Dermis blood vessel endothelial cell (primary cell): Measurements from ENCODE around the gene GATAD2B. TPM values are rescaled to one million over a fixed set of nuclear protein-coding genes. Genes with fewer than 3 reads are reported as not detected.
"Not testable (repeated sequence)": the region's sequence is repeated elsewhere in the genome, so short reads cannot be mapped to it uniquely, and the experiment has no call there.

Source experiments
- DNase-seq: peaks from one replicate; pipeline ENCODE4 v3.0.0; 2010
- total RNA-seq: library from RNA; depleted of rRNA; stranded (reverse); fragments of >200 nt; gene quantifications from 2 replicates; pipeline ENCODE4 v1.2.3, GENCODE V29; 2014

GATAD2B gene
- total RNA-seq, 1 donor from 2014 or later = 5.4 TPM

GRCh38 chr1:153886127-153886526, 36.6 kb downstream of the GATAD2B start:
- DNase-seq = no peak

DNA sequence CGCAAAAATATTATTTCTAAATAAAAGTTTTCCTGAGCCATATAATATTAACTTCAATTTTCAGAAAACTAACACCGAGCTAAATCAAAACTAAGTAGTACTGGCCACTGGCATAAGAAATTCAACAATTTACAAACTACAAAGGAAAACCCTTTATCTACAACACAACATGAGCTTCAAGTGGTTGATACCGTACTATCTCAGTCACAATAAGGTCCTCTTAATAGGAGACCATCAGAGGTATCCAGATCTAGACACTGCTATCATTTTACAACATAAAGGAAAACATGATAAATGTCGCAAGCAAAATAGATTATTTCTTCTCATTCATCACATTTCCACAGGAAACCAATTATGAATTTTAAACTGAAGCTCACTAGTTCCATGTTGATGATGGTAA, 39.5 kb downstream of the GATAD2B start:
- DNase-seq = no peak

GRCh38 chr1:153882296-153882912, 40.4 kb downstream of the GATAD2B start:
- DNase-seq = peak; percentile 8

GRCh38 chr1:153881751-153882150, 41.0 kb downstream of the GATAD2B start:
- peak; percentile 65 for DNase-seq

DNA sequence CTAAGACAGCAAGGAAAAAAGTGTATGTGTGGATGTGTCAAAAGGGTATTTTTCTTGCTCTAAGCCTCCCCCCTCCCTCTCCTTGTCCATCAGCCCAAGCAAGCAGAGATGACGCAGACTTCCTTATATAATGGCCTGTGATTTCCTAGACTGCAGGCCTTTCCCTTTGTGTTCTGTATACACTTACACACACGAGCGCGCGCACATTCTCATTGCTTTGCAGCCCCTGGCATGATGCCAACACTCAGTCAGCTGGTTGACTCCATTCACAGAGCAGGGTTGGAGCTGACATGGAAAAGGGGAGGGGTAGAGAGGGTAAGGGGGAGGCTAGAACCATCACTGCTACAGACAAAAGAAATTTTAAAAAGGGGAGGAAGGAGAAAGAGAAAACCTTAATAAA, 41.8 kb downstream of the GATAD2B start:
- peak; percentile 100 for DNase-seq

DNA sequence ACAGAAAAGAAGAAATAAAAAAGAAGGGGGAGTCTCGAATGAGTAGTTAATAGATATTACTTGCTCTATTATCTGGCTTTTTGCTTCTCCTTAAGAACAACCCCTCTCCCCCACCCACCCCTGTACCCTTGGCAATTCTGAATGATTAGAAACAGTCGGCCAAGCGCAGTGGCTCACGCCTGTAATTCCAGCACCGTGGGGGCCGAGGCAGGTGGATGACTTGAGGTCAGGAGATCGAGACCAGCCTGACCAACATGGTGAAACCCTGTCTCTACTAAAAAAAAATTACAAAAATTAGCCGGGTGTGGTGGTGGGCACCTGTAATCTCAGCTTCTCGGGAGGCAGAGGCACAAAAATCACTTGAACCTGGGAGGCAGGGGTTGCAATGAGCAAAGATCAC, 42.7 kb downstream of the GATAD2B start:
- DNase-seq = no peak

- DNase-seq = no peak
Measured at GRCh38 chr1:153877112-153877511, 45.7 kb downstream of the GATAD2B start.

DNA sequence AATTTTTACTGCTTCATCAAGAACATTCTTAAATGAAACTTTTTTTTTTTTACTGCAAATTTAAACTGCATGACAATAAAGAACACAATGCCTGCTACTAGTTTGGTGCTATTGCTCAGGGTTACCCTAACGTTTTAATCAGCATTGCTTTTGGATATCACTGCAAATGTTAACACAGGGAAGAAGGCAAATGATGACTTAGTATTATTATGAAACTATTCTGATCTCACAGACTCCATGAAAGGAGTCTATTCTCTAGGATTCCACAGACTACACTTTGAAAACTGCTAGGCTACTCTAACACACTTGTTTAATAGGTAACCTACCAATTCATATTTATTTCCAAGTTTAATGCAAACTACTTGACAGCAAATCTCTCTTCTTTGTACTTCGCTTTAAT, 49.8 kb downstream of the GATAD2B start:
- no peak for DNase-seq

DNA sequence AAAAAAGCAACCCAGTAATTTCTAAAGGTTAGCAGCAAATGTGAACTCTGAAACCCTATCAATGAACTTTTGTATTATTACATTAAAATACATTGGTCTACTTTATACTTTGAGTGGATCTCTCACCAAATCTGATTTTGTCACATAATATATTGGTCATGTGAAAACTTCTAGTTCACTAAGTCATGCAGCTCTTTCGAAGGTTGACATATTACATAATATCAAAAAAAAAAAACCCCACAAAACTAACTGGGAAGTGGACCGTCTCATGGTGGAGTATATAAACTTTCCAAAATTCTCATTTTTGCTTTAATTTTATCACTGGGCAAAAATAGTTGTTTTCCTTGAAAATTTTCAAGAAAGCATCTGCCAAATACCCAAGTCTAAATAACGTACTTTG, 50.4 kb downstream of the GATAD2B start:
- no peak for DNase-seq

DNA sequence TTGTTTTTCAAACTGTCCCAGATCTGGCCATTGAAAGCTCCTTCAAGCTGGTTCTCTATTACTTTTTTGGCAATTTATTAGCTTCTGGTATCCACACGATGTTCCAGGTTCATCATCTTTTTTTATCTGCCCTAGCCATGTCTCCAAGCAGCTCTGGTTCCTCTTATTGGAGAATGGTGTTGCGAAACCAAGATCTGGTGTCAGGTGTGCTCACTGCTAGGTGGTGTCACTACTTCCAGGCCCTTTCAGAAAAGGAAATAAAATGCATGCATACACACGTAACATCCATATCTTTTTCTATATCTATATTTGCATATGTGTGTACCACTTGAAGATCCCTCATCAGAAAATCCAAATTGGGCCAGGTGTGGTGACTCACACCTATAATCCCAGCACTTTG, 53.3 kb downstream of the GATAD2B start:
- no peak for DNase-seq

GRCh38 chr1:153866045-153866850, 56.5 kb downstream of the GATAD2B start:
- DNase-seq = no peak

DNA sequence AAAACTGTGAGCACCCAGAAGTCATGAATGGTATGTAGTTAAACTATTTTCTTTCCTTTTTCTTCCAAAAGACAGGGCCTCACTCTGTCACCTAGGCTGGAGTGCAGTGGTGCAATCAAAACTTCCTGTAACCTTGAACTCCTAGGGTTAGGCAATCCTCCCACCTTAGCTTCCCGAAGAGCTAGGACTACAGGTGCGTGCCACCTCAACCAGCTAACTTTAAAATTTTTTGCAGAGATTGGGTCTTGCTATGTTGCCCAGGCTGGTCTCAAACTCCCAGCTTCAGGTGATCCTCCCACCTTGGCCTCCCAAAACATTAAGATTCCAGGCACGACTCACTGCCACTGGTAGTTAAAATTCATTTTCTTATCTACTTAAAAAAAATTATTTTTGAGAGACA, 62.5 kb downstream of the GATAD2B start:
- no peak for DNase-seq

DNA sequence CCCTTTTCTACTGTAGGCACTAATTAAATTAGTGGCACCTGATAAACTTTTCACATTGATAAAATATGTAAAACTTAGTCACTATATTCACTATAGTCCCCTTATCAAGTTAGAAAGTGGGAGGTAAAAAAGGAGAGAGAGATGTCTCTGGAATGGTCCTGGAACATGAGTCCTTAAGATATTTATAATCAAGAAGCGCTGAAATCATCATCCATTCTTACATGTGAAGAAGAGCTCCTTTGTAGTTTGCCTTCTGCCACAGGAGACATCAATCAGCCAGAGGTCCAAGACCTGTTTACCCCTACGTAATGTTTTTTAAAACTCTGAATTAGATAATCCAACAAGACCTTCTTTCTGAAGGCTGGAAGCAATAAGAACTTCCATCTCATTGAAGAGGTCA, 65.3 kb downstream of the GATAD2B start:
- no peak for DNase-seq

DNA sequence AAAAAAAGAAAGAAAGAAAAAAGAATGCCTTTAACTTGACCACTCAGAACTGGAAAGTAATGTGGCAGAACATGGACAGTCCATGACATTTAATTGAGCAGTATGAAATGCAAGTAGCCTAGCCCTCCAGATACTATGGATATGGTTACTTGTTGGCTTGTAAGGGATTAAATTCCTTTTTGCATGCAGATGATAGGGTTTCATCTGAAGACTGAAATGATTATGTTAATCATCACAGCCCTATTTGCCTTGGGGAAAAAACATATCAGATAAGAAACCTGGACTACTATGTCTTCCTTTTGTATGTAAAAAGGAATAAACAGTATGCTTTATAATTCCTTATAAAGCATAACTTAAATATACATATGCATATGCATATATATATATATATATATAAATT, 66.0 kb downstream of the GATAD2B start:
- no peak for DNase-seq

GRCh38 chr1:153852170-153852569, 70.6 kb downstream of the GATAD2B start:
- DNase-seq = no peak

- DNase-seq = no peak
Measured at GRCh38 chr1:153849487-153850185, 73.1 kb downstream of the GATAD2B start.

- DNase-seq = no peak
Measured at GRCh38 chr1:153848805-153849204, 74.0 kb downstream of the GATAD2B start.

DNA sequence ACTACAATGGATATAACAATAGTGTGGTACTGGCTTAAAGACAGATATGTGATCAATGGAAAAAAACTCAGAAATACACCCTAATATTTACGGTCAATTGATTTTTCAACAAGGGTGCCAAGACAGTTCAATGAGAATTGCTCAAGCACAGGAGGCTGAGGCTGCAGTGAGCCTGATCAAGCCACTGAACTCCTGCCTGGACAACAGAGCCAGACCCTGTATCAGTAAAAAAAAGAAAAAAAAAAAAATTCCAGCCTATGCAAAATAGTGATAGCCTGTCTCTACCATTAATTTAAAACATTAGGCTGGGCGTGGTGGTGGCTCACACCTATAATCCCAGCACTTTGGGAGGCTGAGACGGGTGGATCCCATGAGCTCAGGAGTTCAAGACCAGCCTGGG, 77.6 kb downstream of the GATAD2B start:
- DNase-seq = no peak

GRCh38 chr1:153844349-153844748, 78.4 kb downstream of the GATAD2B start:
- DNase-seq = not testable (repeated sequence)

- no peak for DNase-seq
Measured at GRCh38 chr1:153842006-153842471, 80.7 kb downstream of the GATAD2B start.

- no peak for DNase-seq
Measured at GRCh38 chr1:153841463-153841994, 81.2 kb downstream of the GATAD2B start.

- not testable (repeated sequence) for DNase-seq
Measured at GRCh38 chr1:153840774-153841173, 82.0 kb downstream of the GATAD2B start.

GRCh38 chr1:153833968-153834367, 88.8 kb downstream of the GATAD2B start:
- not testable (repeated sequence) for DNase-seq
